Lower leg skin (tissue), 4 donors: ENCODE data around the gene FGD3. TPM values are rescaled to one million over a fixed set of nuclear protein-coding genes. Genes with fewer than 3 reads are reported as not detected.
A peak's percentile ranks its signal among the peaks of the same experiment; 100 is the strongest.
"Not testable (repeated sequence)": the region's sequence is repeated elsewhere in the genome, so short reads cannot be mapped to it uniquely, and the experiment has no call there.

ENCODE experiments used
- DNase-seq, 2 donors: peaks; one replicate each; pipeline ENCODE4 v3.0.0-alpha.2; 2019; ENCODE audit warnings: low spot score in 2 of 2
- H3K4me3 ChIP-seq: fragments of 200-600 bp; sonication (generic); 2 replicates; pipeline ENCODE4 v1.5.1; 2017; ENCODE audit warnings: mild to moderate bottlenecking, low read depth; ENCODE audit not compliant: poor library complexity, severe bottlenecking
- POLR2A ChIP-seq, 2 donors: fragments of 450-650 bp; IDR thresholded peaks; one replicate each; pipeline ENCODE4 v1.6.1; 2016 to 2017; ENCODE audit warnings: antibody characterized with exemption in 2 of 2, mild to moderate bottlenecking in 1 of 2, moderate library complexity in 1 of 2
- WGBS, 2 donors: methylation state at CpG; one replicate each; pipeline ENCODE4 v1.1.5; 2018; 5-methylcytosine and 5-hydroxymethylcytosine counted together
- intact Hi-C: fragments of 100-400 bp; cut with DNase I; formaldehyde crosslinking; loops from one replicate; pipeline ENCODE4 v1.15.0; 2023; ENCODE audit warnings: low total_unique reads
- total RNA-seq, 4 donors: library from RNA; depleted of rRNA; stranded (reverse); fragments of >200 nt; gene quantifications; one replicate each; pipeline ENCODE4 v1.1.0, GENCODE V29; 2016
- TF ChIP-seq, protein P1 (sequence below), 3 donors: fragments of 450-650 bp; IDR thresholded peaks; one replicate each; pipeline ENCODE4 v1.5.1; 2016; ENCODE audit warnings: antibody characterized with exemption in 3 of 3, mild to moderate bottlenecking in 3 of 3, moderate library complexity in 2 of 3

FGD3 gene
- total RNA-seq, 4 donors from 2014 or later = 3.4 to 11.6 (median 5.7) TPM

DNA sequence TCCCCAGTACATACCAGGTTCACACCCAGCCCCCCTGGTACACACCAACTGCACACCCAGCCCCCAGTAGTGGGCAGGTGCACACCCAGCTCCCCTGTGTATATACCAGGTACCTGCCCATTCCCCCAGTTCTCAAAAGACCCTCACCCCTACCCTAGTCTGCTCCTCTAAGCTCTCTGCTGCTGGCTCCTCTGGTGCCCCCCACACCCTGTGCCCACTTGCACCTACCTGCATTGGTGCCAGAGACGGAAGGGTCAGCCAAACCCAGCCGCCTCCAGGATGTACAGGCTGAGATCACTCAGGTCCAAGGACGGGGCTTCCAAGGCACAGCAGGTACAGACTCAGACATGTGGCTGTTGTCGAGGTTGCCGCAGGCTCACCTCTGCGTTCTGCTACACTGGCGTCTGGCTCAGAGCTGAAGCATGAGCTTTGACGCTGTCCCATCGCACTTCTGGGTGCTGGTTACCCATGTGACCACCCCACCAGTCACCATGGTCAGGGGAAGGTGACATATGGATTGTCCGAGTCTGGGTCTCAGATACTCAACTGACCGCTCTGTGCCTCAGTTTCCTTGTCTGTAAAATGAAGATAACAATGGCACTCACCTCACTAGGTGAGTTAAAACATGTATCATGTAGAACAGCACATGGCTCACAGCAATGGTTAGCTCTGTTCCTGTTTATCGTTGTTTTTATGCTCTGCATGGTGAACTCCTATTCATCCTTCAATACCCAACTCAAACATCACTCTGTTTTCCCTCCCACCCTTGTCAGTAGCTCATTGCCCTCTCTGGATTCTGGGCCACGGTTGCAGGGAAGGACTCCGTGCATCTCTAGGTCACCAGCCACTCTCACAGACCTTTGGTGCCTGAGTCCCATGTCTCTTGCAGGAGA lies 65.9 kb downstream of the FGD3 start:
- TF ChIP-seq POLR2A (IDR thresholded peaks at IDR 0.05) = no peak
- TF ChIP-seq, protein P1, sequence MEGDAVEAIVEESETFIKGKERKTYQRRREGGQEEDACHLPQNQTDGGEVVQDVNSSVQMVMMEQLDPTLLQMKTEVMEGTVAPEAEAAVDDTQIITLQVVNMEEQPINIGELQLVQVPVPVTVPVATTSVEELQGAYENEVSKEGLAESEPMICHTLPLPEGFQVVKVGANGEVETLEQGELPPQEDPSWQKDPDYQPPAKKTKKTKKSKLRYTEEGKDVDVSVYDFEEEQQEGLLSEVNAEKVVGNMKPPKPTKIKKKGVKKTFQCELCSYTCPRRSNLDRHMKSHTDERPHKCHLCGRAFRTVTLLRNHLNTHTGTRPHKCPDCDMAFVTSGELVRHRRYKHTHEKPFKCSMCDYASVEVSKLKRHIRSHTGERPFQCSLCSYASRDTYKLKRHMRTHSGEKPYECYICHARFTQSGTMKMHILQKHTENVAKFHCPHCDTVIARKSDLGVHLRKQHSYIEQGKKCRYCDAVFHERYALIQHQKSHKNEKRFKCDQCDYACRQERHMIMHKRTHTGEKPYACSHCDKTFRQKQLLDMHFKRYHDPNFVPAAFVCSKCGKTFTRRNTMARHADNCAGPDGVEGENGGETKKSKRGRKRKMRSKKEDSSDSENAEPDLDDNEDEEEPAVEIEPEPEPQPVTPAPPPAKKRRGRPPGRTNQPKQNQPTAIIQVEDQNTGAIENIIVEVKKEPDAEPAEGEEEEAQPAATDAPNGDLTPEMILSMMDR (IDR thresholded peaks at IDR 0.05) = no peak
- 90 to 98% methylated on average over 14 of the region's 14 CpGs for WGBS, 2 donors
- intact Hi-C loops = no loop called here
- DNase-seq = peak in 1 of 2 donors; percentile 66
- H3K4me3 ChIP-seq = no peak overlapping the region

DNA sequence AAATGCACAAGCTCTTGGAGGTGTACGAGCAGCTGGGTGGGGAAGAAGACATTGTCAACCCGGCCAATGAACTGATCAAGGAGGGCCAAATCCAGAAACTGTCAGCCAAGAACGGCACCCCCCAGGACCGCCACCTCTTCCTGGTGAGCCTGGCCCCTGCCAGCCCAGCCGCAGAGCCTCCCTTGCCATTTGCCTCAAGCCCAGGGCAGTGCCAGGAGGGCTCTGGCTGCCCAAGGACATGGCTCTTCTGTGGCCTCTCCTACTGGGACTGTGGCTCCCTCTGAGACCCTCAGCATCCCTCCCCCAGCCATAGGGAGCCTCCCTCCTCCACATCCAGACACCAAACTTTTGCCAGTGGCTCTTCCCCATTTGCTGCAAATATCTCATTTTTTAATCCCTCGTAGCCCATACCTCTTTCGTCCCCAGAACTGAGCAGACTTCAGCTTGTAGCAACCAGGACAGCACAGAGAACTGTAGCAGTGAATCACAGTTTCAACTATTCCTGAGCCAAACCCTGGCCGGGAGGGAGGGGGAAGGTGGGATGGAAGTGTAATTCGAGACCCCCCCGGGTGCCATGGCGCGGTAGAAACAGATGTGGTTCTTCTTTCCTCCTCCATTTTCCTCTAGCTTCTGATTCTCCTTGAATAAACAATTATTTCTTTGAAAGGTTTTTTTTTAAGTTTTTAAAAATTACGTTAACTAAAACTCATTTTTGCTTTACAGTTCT lies 66.7 kb downstream of the FGD3 start:
- intact Hi-C loops = no loop called here
- 69 to 79% methylated on average over 13 of the region's 13 CpGs for WGBS, 2 donors
- DNase-seq = peak in 1 of 2 donors; percentile 71
- no peak for TF ChIP-seq POLR2A (IDR thresholded peaks at IDR 0.05)
- TF ChIP-seq, protein P1 (IDR thresholded peaks at IDR 0.05) = no peak
- H3K4me3 ChIP-seq = no peak overlapping the region

DNA sequence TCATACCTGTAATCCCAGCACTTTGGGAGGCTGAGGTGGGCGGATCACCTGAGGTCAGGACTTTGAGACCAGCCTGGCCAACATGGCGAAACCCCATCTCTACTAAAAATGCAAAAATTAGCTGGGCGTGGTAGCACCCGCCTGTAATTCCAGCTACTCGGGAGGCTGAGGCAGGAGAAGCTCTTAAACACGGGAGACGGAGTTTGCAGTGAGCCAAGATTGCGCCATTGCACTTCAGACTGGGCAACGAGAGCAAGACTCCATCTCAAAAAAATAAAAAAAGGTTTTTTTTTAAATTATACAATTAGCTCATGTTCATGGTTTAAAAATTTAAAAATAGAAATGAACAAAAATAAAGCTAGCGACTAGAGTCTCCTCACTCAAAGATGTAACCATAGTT lies 67.9 kb downstream of the FGD3 start:
- H3K4me3 ChIP-seq, DNase-seq, intact Hi-C loops: not testable (repeated sequence)
- WGBS, 2 donors = 74 to 76% methylated on average over 10 of the region's 10 CpGs

DNA sequence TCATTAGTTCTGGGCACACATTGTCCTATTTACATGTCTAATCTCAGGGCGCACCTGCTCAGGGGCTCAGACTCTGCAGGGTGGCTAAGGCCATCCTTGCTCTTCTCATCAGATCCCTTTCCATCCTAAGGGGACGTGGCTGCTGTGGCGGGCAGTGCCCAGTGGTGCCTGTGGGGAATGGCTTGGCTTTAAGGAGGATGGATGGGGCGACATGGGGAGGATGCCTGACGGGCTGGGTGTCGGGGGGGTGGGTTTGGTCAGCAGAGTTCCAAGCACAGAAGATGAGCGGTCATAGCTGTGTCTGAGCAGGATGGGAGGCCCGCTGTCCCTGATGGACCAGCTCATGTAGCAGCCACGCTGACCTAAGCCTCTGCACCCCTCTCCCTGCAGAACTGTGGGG lies 70.3 kb downstream of the FGD3 start:
- H3K4me3 ChIP-seq = no peak overlapping the region
- 95 to 96% methylated on average over 9 of the region's 9 CpGs for WGBS, 2 donors
- TF ChIP-seq, protein P1 (IDR thresholded peaks at IDR 0.05) = no peak
- no peak for TF ChIP-seq POLR2A (IDR thresholded peaks at IDR 0.05)
- peak in 1 of 2 donors; percentile 63 for DNase-seq
- intact Hi-C loops = no loop called here

DNA sequence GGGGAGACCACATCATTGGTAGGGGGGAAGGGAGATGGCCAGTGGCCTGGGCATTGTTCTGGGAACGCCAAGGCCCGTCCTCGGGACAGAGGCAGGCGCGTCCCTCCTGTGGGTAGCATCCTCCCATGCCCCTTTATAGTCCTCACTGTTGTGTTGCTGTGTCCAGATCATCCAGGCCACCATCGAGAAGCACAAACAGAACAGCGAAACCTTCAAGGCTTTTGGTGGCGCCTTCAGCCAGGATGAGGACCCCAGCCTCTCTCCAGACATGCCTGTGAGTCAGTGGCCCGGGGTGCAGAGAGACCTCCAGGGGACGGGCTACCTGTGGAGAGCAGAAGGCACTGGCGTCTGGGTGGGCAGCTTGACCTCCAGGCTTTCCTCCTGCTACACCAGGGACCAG lies 72.8 kb downstream of the FGD3 start:
- WGBS, 2 donors = 95 to 97% methylated on average over 11 of the region's 11 CpGs
- intact Hi-C loops = no loop called here
- no peak for TF ChIP-seq POLR2A (IDR thresholded peaks at IDR 0.05)
- TF ChIP-seq, protein P1 (IDR thresholded peaks at IDR 0.05) = no peak
- H3K4me3 ChIP-seq = no peak overlapping the region
- no peak for DNase-seq
